BJ (cell line): ENCODE results near the gene SLC6A6. TPM values are rescaled to one million over a fixed set of nuclear protein-coding genes. Genes with fewer than 3 reads are reported as not detected.

Experiments used
- CTCF ChIA-PET: fragments of 350-600 bp; formaldehyde crosslinking; extraction: SDS; loops from one replicate; lab custom pipeline; 2021; ENCODE audit warnings: antibody characterized with exemption, inconsistent platforms; lab: Yijun Ruan, JAX
- POLR2A ChIA-PET: fragments of 300-600 bp; sonication (Branson Sonifier 250); formaldehyde crosslinking; extraction: SDS; loops from one replicate; lab custom pipeline; 2021; ENCODE audit warnings: antibody characterized with exemption; lab: Charles Lee
- DNase-seq: peaks from one replicate; pipeline ENCODE4 v3.0.0-alpha.2; 2011; ENCODE audit warnings: low read depth
- H3K27me3 ChIP-seq: 2 replicates; pipeline ENCODE4 v1.6.0; 2011; ENCODE audit warnings: low read length; ENCODE audit not compliant: control insufficient read depth, insufficient read depth
- H3K36me3 ChIP-seq: 2 replicates; pipeline ENCODE4 v1.5.1; 2011; ENCODE audit warnings: low read length; ENCODE audit not compliant: control insufficient read depth, insufficient read depth
- H3K4me3 ChIP-seq: 2 replicates; pipeline ENCODE4 v1.5.1; 2011; ENCODE audit warnings: low read depth, mild to moderate bottlenecking, control low read depth, low read length
- polyA plus RNA-seq: library from polyadenylated mRNA; depleted of rRNA; stranded (reverse); fragments of >200 nt; gene quantifications from 2 replicates; pipeline ENCODE4 v1.2.3, GENCODE V29; 2011
- TF ChIP-seq, protein P1 (sequence below): IDR thresholded peaks from 2 replicates; pipeline ENCODE4 v1.5.1; 2011; ENCODE audit warnings: low read depth, mild to moderate bottlenecking, control low read depth, inconsistent platforms, low read length, moderate library complexity; ENCODE audit not compliant: insufficient read depth

The SLC6A6 gene
- polyA plus RNA-seq, 1 experiment: 114 TPM

DNA sequence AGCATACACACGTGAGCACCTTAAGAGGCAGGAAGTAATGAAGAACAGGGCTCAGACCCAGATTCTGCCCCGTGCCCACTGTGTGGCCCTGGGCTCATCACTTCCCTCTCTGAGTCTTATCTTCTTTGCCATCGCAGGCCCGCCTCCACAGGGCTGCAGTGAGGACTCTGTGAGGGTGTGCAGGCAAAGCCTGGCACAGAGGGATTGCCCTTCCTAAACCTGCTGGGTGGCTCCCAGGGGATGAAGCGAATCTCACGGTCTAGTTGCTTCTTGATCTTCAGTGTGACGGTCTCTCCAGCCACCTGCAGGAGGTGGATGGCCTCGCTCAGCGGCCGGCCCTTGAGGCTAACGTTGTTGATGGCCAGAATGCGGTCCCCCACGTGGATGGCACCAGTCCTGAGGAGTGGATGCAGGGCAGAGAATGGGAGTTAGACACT lies 104.9 kb downstream of the SLC6A6 start:
- TF ChIP-seq, protein P1, sequence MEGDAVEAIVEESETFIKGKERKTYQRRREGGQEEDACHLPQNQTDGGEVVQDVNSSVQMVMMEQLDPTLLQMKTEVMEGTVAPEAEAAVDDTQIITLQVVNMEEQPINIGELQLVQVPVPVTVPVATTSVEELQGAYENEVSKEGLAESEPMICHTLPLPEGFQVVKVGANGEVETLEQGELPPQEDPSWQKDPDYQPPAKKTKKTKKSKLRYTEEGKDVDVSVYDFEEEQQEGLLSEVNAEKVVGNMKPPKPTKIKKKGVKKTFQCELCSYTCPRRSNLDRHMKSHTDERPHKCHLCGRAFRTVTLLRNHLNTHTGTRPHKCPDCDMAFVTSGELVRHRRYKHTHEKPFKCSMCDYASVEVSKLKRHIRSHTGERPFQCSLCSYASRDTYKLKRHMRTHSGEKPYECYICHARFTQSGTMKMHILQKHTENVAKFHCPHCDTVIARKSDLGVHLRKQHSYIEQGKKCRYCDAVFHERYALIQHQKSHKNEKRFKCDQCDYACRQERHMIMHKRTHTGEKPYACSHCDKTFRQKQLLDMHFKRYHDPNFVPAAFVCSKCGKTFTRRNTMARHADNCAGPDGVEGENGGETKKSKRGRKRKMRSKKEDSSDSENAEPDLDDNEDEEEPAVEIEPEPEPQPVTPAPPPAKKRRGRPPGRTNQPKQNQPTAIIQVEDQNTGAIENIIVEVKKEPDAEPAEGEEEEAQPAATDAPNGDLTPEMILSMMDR: no peak

DNA sequence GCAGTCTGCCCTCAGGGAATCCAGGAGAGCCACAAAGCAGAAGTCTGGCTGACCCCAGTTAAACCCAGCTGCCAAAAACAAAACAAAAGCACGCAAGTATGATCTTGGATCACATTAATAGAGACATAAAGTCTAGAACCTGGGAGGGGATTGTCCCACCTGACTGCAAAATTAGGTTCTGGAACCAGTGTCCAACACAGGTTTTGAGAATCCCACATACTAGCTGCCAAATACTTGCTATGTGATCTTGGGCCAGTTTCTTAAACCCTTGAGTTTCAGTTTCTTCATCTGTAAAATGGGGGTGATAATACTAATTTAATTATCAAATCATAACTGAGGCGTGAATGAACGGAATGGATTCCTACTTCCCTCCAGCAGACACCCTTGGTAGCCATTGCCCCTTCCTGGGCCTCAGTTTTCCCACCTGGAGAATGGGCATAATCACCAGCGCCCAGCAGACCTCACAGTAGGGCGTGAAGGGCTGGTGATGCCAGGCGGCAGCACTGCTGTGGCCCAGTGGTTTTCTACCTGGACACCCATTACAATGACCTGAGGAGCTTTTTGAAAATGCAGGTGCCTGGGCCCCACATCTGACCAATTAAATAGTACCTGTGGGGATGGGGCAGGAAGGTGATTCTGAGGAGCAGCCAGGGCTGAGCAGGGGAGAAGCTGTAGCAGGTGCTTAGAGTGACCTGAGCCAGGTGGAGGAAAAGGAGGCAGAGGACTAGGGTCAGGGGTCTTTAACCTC lies 105.5 kb downstream of the SLC6A6 start:
- TF ChIP-seq, protein P1: no peak
- DNase-seq: no peak
- CTCF ChIA-PET: interaction anchor here (0.6 to 5.5 kb wide), 13 partner anchors 9 to 612 kb away, joined by 3 to 64 read pairs (median 11); no protein-coding TSS in a partner anchor
- Histone ChIP-seq H3K36me3 (no peaks in the 10 kb centered on the region), H3K4me3 (no peak overlapping the region), H3K27me3 (peaks cover 2% of the 10 kb centered on the region; the same call in 1 of the 2 replicates)
- POLR2A ChIA-PET: no interaction called here

More for the DNA sequence above, 104.9 kb downstream of the SLC6A6 start:
- Histone ChIP-seq H3K27me3 (peaks cover 2% of the 10 kb centered on the region; the same call in 1 of the 2 replicates), H3K4me3 (no peak overlapping the region), H3K36me3 (no peaks in the 10 kb centered on the region)
- CTCF ChIA-PET: interaction anchor here (1.1 to 5.5 kb wide), 5 partner anchors 9 to 611 kb away, joined by 3 to 64 read pairs (median 19); no protein-coding TSS in a partner anchor
- POLR2A ChIA-PET: no interaction called here
- no peak for DNase-seq

DNA sequence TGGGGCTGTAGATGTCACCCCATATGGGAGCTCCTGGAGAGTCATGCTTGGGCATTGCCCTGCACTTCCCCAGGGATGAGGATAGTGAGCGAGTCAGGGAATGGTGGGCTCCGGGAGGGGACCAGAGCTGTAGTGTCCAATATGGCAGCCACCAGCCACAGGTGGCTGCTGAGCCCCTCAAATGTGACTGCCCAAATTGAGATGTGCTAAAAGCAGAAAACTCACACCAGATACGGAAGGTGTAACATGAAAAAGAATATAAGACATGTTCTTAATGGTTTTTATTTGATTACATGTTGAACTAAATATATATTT lies 106.1 kb downstream of the SLC6A6 start:
- ChIA-PET POLR2A (no interaction called here), CTCF (interaction anchor here (0.6 to 5.5 kb wide), 17 partner anchors 10 to 612 kb away, joined by 3 to 64 read pairs (median 4); no protein-coding TSS in a partner anchor)
- peaks cover 2% of the 10 kb centered on the region; the same call in 1 of the 2 replicates for H3K27me3 ChIP-seq
- no peak overlapping the region for H3K4me3 ChIP-seq
- DNase-seq: no peak
- no peaks in the 10 kb centered on the region for H3K36me3 ChIP-seq
- TF ChIP-seq, protein P1: no peak

DNA sequence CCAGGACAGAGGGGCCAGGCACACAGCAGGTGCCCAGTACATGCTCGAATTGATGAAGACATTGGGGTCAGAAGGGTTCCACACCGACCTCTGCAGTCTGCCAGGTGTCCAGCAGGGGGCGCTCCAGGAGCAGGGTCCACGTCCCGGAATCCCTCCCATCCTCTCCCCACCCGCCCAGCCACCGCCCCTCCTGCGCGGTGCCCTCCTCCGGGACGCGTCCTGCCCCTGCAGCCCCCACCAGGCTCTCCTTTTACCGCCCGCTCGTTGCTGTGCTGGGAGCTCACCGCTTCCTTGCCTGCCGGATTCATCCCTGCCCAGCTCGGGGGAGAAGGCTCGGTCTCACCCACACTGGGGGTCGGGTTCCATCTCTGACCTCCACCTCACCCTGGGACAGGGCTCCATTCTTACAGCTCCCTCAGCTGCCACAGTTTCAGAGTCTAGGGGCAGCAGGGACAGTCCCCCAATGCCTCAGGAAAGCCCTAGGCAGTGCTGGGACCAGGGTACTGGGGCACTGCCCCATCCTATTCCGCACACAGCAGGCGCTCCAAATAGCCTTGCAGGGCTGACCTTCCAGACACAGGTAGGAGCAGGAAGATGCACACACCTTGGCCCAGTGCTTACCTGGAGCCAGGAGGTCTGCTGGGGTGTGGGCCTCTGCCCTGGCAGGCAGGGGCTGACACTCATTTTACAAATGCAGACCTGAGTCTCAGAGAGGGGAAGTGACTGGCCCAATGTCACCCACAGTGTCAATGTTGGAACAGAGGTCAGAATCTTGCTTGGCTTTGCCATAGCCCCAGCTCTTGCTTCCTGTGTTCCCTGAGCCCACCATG lies 106.8 kb downstream of the SLC6A6 start:
- CTCF ChIA-PET: interaction anchor here (0.8 to 5.5 kb wide), 24 partner anchors 8 to 613 kb away, joined by 3 to 64 read pairs (median 4); no protein-coding TSS in a partner anchor
- TF ChIP-seq, protein P1: peak; percentile 93
- POLR2A ChIA-PET: no interaction called here
- peaks cover 2% of the 10 kb centered on the region; the same call in 1 of the 2 replicates for H3K27me3 ChIP-seq
- DNase-seq: no peak
- H3K4me3 ChIP-seq: no peak overlapping the region; the same call in 1 of the 2 replicates
- H3K36me3 ChIP-seq: no peaks in the 10 kb centered on the region

DNA sequence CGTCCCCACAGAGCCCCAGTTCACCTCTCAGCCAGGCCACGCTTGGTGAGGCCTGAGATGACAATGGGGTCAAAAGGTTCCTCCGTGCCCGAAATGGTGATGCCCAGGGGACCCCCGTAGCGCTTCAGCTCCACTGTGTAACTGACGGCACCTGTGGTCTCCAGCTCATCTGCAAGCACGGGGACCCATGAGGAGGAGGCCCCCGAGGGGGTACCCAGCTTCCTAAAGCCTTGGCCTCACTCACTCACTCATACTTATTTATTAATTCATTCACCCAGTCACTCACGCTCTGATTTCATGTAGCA lies 107.3 kb downstream of the SLC6A6 start:
- POLR2A ChIA-PET: no interaction called here
- Histone ChIP-seq H3K27me3 (peaks cover 2% of the 10 kb centered on the region; the same call in 1 of the 2 replicates), H3K36me3 (no peaks in the 10 kb centered on the region), H3K4me3 (no peak overlapping the region)
- TF ChIP-seq, protein P1: no peak
- DNase-seq: no peak
- CTCF ChIA-PET: interaction anchor here (1.0 to 5.5 kb wide), 14 partner anchors 8 to 613 kb away, joined by 3 to 64 read pairs (median 6); no protein-coding TSS in a partner anchor
